CD14-positive monocyte (primary cell): ENCODE measurements around the gene GALNT14. TPM values are rescaled to one million over a fixed set of nuclear protein-coding genes. Genes with fewer than 3 reads are reported as not detected.
A peak's percentile ranks its signal among the peaks of the same experiment; 100 is the strongest.

Experiments
- DNase-seq, 3 donors: peaks; one replicate each; pipeline ENCODE4 v3.0.0-alpha.2; 2011 to 2022
- H2AFZ ChIP-seq: 2 replicates; pipeline ENCODE4 v1.6.0; 2012; ENCODE audit warnings: mild to moderate bottlenecking, low read depth, low read length, inconsistent platforms; ENCODE audit not compliant: insufficient read depth, poor library complexity, severe bottlenecking
- H3K27ac ChIP-seq, 2 donors: 1 replicate in 1 of 2; 2 replicates in 1 of 2; pipeline ENCODE4 v1.5.1; 2012 to 2013; ENCODE audit warnings: low read length in 2 of 2, control low read depth in 1 of 2, inconsistent platforms in 1 of 2, low read depth in 1 of 2, mild to moderate bottlenecking in 1 of 2
- H3K27me3 ChIP-seq, 2 donors: one replicate each; pipeline versions ENCODE4 v1.6.0 to v1.6.1; 2011 to 2013; ENCODE audit warnings: low read length in 2 of 2; ENCODE audit not compliant: control insufficient read depth in 2 of 2, insufficient read depth in 2 of 2
- H3K36me3 ChIP-seq, 2 donors: replicated peaks in 1 of 2; 1 replicate in 1 of 2; 2 replicates in 1 of 2; pipeline versions ENCODE4 v1.5.1 to v1.6.1; 2012 to 2013; ENCODE audit warnings: low read length in 2 of 2, control low read depth in 1 of 2, inconsistent platforms in 1 of 2, mild to moderate bottlenecking in 1 of 2; ENCODE audit not compliant: insufficient read depth in 2 of 2, control insufficient read depth in 1 of 2
- H3K4me1 ChIP-seq, 2 donors: 1 replicate in 1 of 2; 2 replicates in 1 of 2; pipeline versions ENCODE4 v1.5.1 to v1.6.1; 2012 to 2013; ENCODE audit warnings: low read length in 2 of 2, control low read depth in 1 of 2, inconsistent platforms in 1 of 2, mild to moderate bottlenecking in 1 of 2, moderate library complexity in 1 of 2; ENCODE audit not compliant: insufficient read depth in 2 of 2, control insufficient read depth in 1 of 2
- H3K4me2 ChIP-seq: replicated peaks from 2 replicates; pipeline ENCODE3; 2012; ENCODE audit warnings: low read length, moderate library complexity, mild to moderate bottlenecking; ENCODE audit not compliant: poor library complexity, severe bottlenecking; ENCODE audit errors: extremely low read depth
- H3K4me3 ChIP-seq, 3 experiments: fragments of 200-600 bp in 1 of 3; sonication (generic) in 1 of 3; replicated peaks in 1 of 3; 1 replicate in 2 of 3; 2 replicates in 1 of 3; pipeline ENCODE4 v1.5.1; 2011 to 2013; ENCODE audit warnings: low read length in 3 of 3, mild to moderate bottlenecking in 3 of 3, control low read depth in 2 of 3, low read depth in 2 of 3, inconsistent platforms in 1 of 3, moderate library complexity in 1 of 3
- H3K79me2 ChIP-seq: 2 replicates; pipeline ENCODE4 v1.6.0; 2012; ENCODE audit warnings: mild to moderate bottlenecking, control low read depth, inconsistent platforms, low read length, moderate library complexity; ENCODE audit not compliant: insufficient read depth
- H3K9ac ChIP-seq: 2 replicates; pipeline ENCODE4 v1.6.0; 2017; ENCODE audit warnings: low read length, mild to moderate bottlenecking; ENCODE audit not compliant: insufficient read depth, poor library complexity, severe bottlenecking
- H3K9me3 ChIP-seq, 2 donors: replicated peaks in 1 of 2; 1 replicate in 1 of 2; 2 replicates in 1 of 2; pipeline versions ENCODE4 v1.5.1 to v1.6.1; 2012 to 2013; ENCODE audit warnings: low read length in 2 of 2, control low read depth in 1 of 2; ENCODE audit not compliant: control insufficient read depth in 1 of 2, insufficient read depth in 1 of 2
- H4K20me1 ChIP-seq: 2 replicates; pipeline ENCODE4 v1.6.0; 2012; ENCODE audit warnings: mild to moderate bottlenecking, low read length, control low read depth, moderate library complexity; ENCODE audit not compliant: insufficient read depth
- H3K27ac Mint-ChIP-seq, 7 donors: one replicate each; pipeline ENCODE4 v1.8.0; 2020; ENCODE audit warnings: mild to moderate bottlenecking in 7 of 7, mixed read lengths in 7 of 7, moderate library complexity in 6 of 7, inconsistent platforms in 2 of 7
- H3K27me3 Mint-ChIP-seq, 3 donors: one replicate each; pipeline ENCODE4 v1.8.0; 2021 to 2022; ENCODE audit warnings: low read depth in 3 of 3, mild to moderate bottlenecking in 3 of 3, mixed read lengths in 3 of 3, moderate library complexity in 3 of 3, inconsistent platforms in 1 of 3
- H3K36me3 Mint-ChIP-seq, 2 donors: one replicate each; pipeline ENCODE4 v1.8.0; 2020; ENCODE audit warnings: mixed read lengths in 2 of 2, inconsistent platforms in 1 of 2, mild to moderate bottlenecking in 1 of 2
- H3K4me1 Mint-ChIP-seq: one replicate; pipeline ENCODE4 v1.8.0; 2020; ENCODE audit warnings: mild to moderate bottlenecking, mixed read lengths
- H3K4me3 Mint-ChIP-seq, 2 donors: one replicate each; pipeline ENCODE4 v1.8.0; 2020; ENCODE audit warnings: mild to moderate bottlenecking in 2 of 2, mixed read lengths in 2 of 2, moderate library complexity in 1 of 2
- H3K9me3 Mint-ChIP-seq, 7 donors: one replicate each; pipeline ENCODE4 v1.8.0; 2020 to 2022; ENCODE audit warnings: mixed read lengths in 7 of 7, mild to moderate bottlenecking in 6 of 7, moderate library complexity in 6 of 7, inconsistent platforms in 2 of 7
- WGBS: methylation state at CpG from one replicate; pipeline ENCODE4 v1.1.5; 2013; ENCODE audit warnings: missing lambda C conversion rate; ENCODE audit not compliant: insufficient coverage; 5-methylcytosine and 5-hydroxymethylcytosine counted together
- intact Hi-C, 2 donors: fragments of 100-400 bp; cut with micrococcal nuclease; formaldehyde crosslinking; loops; one replicate each; pipeline versions ENCODE4 v1.15.0 to v1.15.1; 2023
- polyA plus RNA-seq, 3 donors: library from polyadenylated mRNA; depleted of rRNA in 1 of 3; unstranded in 2 of 3; stranded (reverse) in 1 of 3; fragments of 300-500 nt in 2 of 3; fragments of >200 nt in 1 of 3; fragmentation: Illumina TruSeq in 2 of 3; gene quantifications; 1 replicate in 2 of 3; 2 replicates in 1 of 3; pipeline ENCODE4 v1.2.3, GENCODE V29; 2012 to 2021
- TF ChIP-seq, protein P1 (sequence below): fragments of 200-600 bp; IDR thresholded peaks from one replicate; pipeline ENCODE4 v1.8.0; 2022; ENCODE audit warnings: antibody characterized with exemption, mild to moderate bottlenecking

Gene GALNT14
- polyA plus RNA-seq, 3 donors, result 0.33 TPM; not detected in 2

DNA sequence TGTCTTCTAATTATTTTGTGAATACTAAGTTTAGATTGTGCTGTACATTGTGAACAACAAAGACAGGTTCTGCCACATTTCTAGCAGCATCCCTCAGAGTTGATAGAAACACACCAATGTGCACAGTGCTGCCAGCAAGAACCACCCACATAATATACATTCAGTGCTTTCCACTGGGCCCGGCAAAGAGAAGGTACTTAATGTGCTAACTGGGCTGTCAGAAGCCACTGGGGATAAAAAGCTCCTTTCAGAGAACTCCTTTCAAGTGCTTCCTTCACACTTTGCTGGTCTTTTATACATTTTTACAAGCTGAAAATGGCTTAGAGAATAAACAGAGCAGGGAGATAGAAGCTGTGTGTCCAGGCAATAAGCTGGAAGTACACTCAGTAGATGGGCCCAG lies 273.0 kb downstream of the GALNT14 start:
- H3K36me3 ChIP-seq, result no peaks in the 10 kb centered on the region
- H3K27ac ChIP-seq, result no peak overlapping the region
- TF ChIP-seq, protein P1, sequence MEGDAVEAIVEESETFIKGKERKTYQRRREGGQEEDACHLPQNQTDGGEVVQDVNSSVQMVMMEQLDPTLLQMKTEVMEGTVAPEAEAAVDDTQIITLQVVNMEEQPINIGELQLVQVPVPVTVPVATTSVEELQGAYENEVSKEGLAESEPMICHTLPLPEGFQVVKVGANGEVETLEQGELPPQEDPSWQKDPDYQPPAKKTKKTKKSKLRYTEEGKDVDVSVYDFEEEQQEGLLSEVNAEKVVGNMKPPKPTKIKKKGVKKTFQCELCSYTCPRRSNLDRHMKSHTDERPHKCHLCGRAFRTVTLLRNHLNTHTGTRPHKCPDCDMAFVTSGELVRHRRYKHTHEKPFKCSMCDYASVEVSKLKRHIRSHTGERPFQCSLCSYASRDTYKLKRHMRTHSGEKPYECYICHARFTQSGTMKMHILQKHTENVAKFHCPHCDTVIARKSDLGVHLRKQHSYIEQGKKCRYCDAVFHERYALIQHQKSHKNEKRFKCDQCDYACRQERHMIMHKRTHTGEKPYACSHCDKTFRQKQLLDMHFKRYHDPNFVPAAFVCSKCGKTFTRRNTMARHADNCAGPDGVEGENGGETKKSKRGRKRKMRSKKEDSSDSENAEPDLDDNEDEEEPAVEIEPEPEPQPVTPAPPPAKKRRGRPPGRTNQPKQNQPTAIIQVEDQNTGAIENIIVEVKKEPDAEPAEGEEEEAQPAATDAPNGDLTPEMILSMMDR, result no peak
- Mint-ChIP-seq H3K4me3 (no peak overlapping the region), H3K27me3 (peaks cover 0 to 3% (median 2%) of the 10 kb centered on the region in 3 donors), H3K9me3 (peaks cover 0 to 2% (median 0%) of the 10 kb centered on the region in 7 donors), H3K4me1 (peaks cover 20% of the 10 kb centered on the region), H3K36me3 (no peaks in the 10 kb centered on the region), H3K27ac (no peak overlapping the region)
- H4K20me1 ChIP-seq, result no peaks in the 10 kb centered on the region
- no peak overlapping the region for H3K4me3 ChIP-seq
- intact Hi-C loops, result no loop called here
- WGBS, result 100% methylated on average over 1 of the region's 1 CpG
- H3K9me3 ChIP-seq, result no peaks in the 10 kb centered on the region
- no peak for DNase-seq
- H3K27me3 ChIP-seq, result no peaks in the 10 kb centered on the region
- no peaks in the 10 kb centered on the region for H3K79me2 ChIP-seq
- no peak overlapping the region for H3K4me2 ChIP-seq
- peaks cover 18 to 22% of the 10 kb centered on the region in 2 donors for H3K4me1 ChIP-seq
- no peak overlapping the region for H3K9ac ChIP-seq
- no peak overlapping the region for H2AFZ ChIP-seq

DNA sequence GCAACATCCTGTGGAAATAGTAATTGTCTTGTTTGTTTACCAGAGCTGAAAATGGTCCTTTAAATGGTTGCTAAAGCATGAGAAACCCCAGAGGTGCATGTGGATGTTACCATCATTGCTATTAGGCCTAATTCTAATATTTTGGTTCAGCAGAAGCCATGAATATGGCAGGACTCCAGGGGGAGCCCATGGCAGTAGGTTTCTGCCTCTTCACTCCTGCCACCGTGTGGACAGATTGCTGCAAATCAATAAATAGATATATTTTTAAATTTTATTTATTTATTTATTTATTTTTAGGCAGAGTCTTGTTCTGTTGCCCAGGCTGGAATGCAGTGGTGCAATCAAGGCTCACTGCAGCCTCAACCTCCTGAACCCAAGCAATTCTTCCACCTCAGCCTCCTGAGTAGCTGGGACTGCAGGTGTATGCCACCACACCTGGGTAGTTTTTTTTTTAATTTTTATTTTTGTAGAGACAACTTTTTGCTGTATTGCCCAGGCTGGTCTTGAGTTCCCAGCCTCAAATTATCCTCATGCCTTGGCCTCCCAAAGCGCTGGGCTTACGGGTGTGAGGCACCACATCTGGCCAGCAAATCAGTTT lies 276.1 kb downstream of the GALNT14 start:
- Histone ChIP-seq H3K36me3 (no peaks in the 10 kb centered on the region), H3K4me3 (no peak overlapping the region), H3K27ac (no peak overlapping the region), H3K79me2 (no peaks in the 10 kb centered on the region), H3K4me1 (peaks cover 16 to 19% of the 10 kb centered on the region in 2 donors), H3K27me3 (no peaks in the 10 kb centered on the region), H3K4me2 (no peak overlapping the region), H2AFZ (no peak overlapping the region), H3K9ac (no peak overlapping the region), H3K9me3 (no peaks in the 10 kb centered on the region), H4K20me1 (no peaks in the 10 kb centered on the region)
- Mint-ChIP-seq H3K27me3 (peaks cover 0 to 3% (median 1%) of the 10 kb centered on the region in 3 donors), H3K9me3 (peaks cover 0 to 2% (median 0%) of the 10 kb centered on the region in 7 donors), H3K36me3 (no peaks in the 10 kb centered on the region), H3K27ac (no peak overlapping the region), H3K4me1 (peaks cover 17% of the 10 kb centered on the region), H3K4me3 (no peak overlapping the region)
- 90% methylated on average over 2 of the region's 3 CpGs for WGBS
- TF ChIP-seq, protein P1, result peak; percentile 73
- DNase-seq, result peak; percentile 27 to 48 (median 35)
- intact Hi-C loops, result no loop called here
